Smooth muscle cell (in vitro differentiated cells): ENCODE data around the gene LRRC42. TPM values are rescaled to one million over a fixed set of nuclear protein-coding genes. Genes with fewer than 3 reads are reported as not detected.

Experiments
- DNase-seq: peaks from one replicate; lab custom pipeline; 2025; ENCODE audit not compliant: unreplicated experiment; lab: John Stamatoyannopoulos, UW
- H2AFZ ChIP-seq: fragments of 200-600 bp; sonication (generic); 2 replicates; pipeline ENCODE4 v1.6.0; 2016; ENCODE audit warnings: antibody characterized with exemption, low read depth, mild to moderate bottlenecking
- H3F3A ChIP-seq: fragments of 200-600 bp; sonication (generic); 2 replicates; pipeline ENCODE4 v1.6.0; 2017; ENCODE audit warnings: antibody characterized with exemption, low read depth
- H3K27ac ChIP-seq: fragments of 200-600 bp; sonication (generic); 2 replicates; pipeline ENCODE4 v1.5.1; 2016; ENCODE audit warnings: low read depth, mild to moderate bottlenecking
- H3K27me3 ChIP-seq: fragments of 200-600 bp; sonication (generic); 2 replicates; pipeline ENCODE4 v1.6.1; 2016; ENCODE audit warnings: low read depth, mild to moderate bottlenecking
- H3K36me3 ChIP-seq: fragments of 200-600 bp; sonication (generic); 2 replicates; pipeline ENCODE4 v1.5.1; 2016; ENCODE audit warnings: low read depth
- H3K4me1 ChIP-seq: fragments of 200-600 bp; sonication (generic); 2 replicates; pipeline ENCODE4 v1.5.1; 2016; ENCODE audit warnings: low read depth
- H3K4me2 ChIP-seq: fragments of 200-600 bp; sonication (generic); 2 replicates; pipeline ENCODE4 v1.6.0; 2016; ENCODE audit warnings: mild to moderate bottlenecking
- H3K4me3 ChIP-seq: fragments of 200-600 bp; sonication (generic); 2 replicates; pipeline ENCODE4 v1.5.1; 2016; ENCODE audit warnings: mild to moderate bottlenecking
- H3K79me2 ChIP-seq: fragments of 200-600 bp; sonication (generic); 2 replicates; pipeline ENCODE4 v1.6.0; 2016; ENCODE audit warnings: low read depth, mild to moderate bottlenecking
- H3K9ac ChIP-seq: fragments of 200-600 bp; sonication (generic); 2 replicates; pipeline ENCODE4 v1.6.0; 2016; ENCODE audit warnings: low read depth
- H3K9me3 ChIP-seq: fragments of 200-600 bp; sonication (generic); replicated peaks from 2 replicates; pipeline ENCODE4 v1.5.1; 2016; ENCODE audit warnings: low read depth
- H4K20me1 ChIP-seq: fragments of 200-600 bp; sonication (generic); 2 replicates; pipeline ENCODE4 v1.6.0; 2016; ENCODE audit warnings: low read depth
- CTCF ChIP-seq: fragments of 200-600 bp; sonication (generic); IDR thresholded peaks from 2 replicates; pipeline ENCODE4 v1.5.1; 2017; ENCODE audit warnings: borderline replicate concordance, mild to moderate bottlenecking, antibody characterized with exemption; ENCODE audit not compliant: insufficient read depth, poor library complexity, severe bottlenecking
- WGBS: methylation state at CpG from one replicate; pipeline ENCODE4 v1.1.7; 2016; ENCODE audit warnings: low lambda C conversion rate; 5-methylcytosine and 5-hydroxymethylcytosine counted together
- polyA plus RNA-seq: library from polyadenylated mRNA; unstranded; fragments of >200 nt; fragmentation: Nextera tagmentation; extraction: Ambion mirVana; gene quantifications from 2 replicates; pipeline ENCODE4 v1.2.1, GENCODE V29; 2016
- total RNA-seq: library from RNA; depleted of rRNA; stranded (reverse); fragments of >200 nt; gene quantifications from 2 replicates; pipeline ENCODE4 v1.2.3, GENCODE V29; 2014

LRRC42 gene
- total and polyA plus RNA-seq, 2 experiments from 2014 or later: 36.5 to 37.0 TPM

GRCh38 chr1:53943490-53944043 is 2.6 kb upstream of the LRRC42 start:
- no peak overlapping the region for H3K27ac ChIP-seq
- no peaks in the 10 kb centered on the region for H3K36me3 ChIP-seq
- H3K9me3 ChIP-seq: no peaks in the 10 kb centered on the region
- H3K27me3 ChIP-seq: no peaks in the 10 kb centered on the region
- H3K9ac ChIP-seq: no peak overlapping the region
- peaks cover 72% of the 10 kb centered on the region for H3K79me2 ChIP-seq
- H3K4me2 ChIP-seq: no peak overlapping the region
- H3K4me3 ChIP-seq: no peak overlapping the region
- H2AFZ ChIP-seq: no peak overlapping the region
- peaks cover 26% of the 10 kb centered on the region for H4K20me1 ChIP-seq
- TF ChIP-seq CTCF: no peak
- DNase-seq: no peak
- H3F3A ChIP-seq: no peaks in the 10 kb centered on the region
- H3K4me1 ChIP-seq: peaks cover 9% of the 10 kb centered on the region
- 93% methylated on average over 14 of the region's 14 CpGs for WGBS

GRCh38 chr1:53944469-53945182 is 1.5 kb upstream of the LRRC42 start:
- Histone ChIP-seq H3K9ac (peak overlapping the region; percentile 88), H4K20me1 (peaks cover 35% of the 10 kb centered on the region), H3K4me3 (peak overlapping the region; percentile 100), H3K4me2 (peak overlapping the region; percentile 89), H3K4me1 (peaks cover 9% of the 10 kb centered on the region), H3K79me2 (peaks cover 82% of the 10 kb centered on the region), H3F3A (no peaks in the 10 kb centered on the region), H2AFZ (peak overlapping the region; percentile 100), H3K27ac (peak overlapping the region; percentile 74), H3K27me3 (no peaks in the 10 kb centered on the region), H3K36me3 (no peaks in the 10 kb centered on the region), H3K9me3 (no peaks in the 10 kb centered on the region)
- TF ChIP-seq CTCF: no peak
- WGBS: 73% methylated on average over 20 of the region's 20 CpGs
- no peak for DNase-seq

GRCh38 chr1:53945183-53945432 is 1.0 kb upstream of the LRRC42 start:
- Histone ChIP-seq H2AFZ (peak overlapping the region; percentile 100), H3K9me3 (no peaks in the 10 kb centered on the region), H4K20me1 (peaks cover 35% of the 10 kb centered on the region), H3K9ac (peak overlapping the region; percentile 88), H3K4me1 (peaks cover 9% of the 10 kb centered on the region), H3K79me2 (peaks cover 82% of the 10 kb centered on the region), H3K4me3 (peak overlapping the region; percentile 100), H3K4me2 (peak overlapping the region; percentile 89), H3K27ac (peak overlapping the region; percentile 74), H3K36me3 (no peaks in the 10 kb centered on the region), H3F3A (no peaks in the 10 kb centered on the region), H3K27me3 (no peaks in the 10 kb centered on the region)
- TF ChIP-seq CTCF: no peak
- DNase-seq: no peak
- WGBS: 2% methylated on average over 16 of the region's 16 CpGs
